Left renal cortex interstitium (tissue), 4 donors: Measurements from ENCODE around the gene GRIP1. TPM values are rescaled to one million over a fixed set of nuclear protein-coding genes. Genes with fewer than 3 reads are reported as not detected.

Source experiments
- DNase-seq, 4 donors: peaks; one replicate each; pipeline ENCODE4 v3.0.0-alpha.2; 2013; ENCODE audit warnings: low read depth in 4 of 4, low spot score in 2 of 4, missing footprints in 1 of 4
- polyA plus RNA-seq, 4 donors: library from polyadenylated mRNA; unstranded; fragments of 120-200 nt; gene quantifications; one replicate each; pipeline ENCODE4 v1.2.1, GENCODE V29; 2013; ENCODE audit not compliant: insufficient read length in 4 of 4

Gene GRIP1, protein sequence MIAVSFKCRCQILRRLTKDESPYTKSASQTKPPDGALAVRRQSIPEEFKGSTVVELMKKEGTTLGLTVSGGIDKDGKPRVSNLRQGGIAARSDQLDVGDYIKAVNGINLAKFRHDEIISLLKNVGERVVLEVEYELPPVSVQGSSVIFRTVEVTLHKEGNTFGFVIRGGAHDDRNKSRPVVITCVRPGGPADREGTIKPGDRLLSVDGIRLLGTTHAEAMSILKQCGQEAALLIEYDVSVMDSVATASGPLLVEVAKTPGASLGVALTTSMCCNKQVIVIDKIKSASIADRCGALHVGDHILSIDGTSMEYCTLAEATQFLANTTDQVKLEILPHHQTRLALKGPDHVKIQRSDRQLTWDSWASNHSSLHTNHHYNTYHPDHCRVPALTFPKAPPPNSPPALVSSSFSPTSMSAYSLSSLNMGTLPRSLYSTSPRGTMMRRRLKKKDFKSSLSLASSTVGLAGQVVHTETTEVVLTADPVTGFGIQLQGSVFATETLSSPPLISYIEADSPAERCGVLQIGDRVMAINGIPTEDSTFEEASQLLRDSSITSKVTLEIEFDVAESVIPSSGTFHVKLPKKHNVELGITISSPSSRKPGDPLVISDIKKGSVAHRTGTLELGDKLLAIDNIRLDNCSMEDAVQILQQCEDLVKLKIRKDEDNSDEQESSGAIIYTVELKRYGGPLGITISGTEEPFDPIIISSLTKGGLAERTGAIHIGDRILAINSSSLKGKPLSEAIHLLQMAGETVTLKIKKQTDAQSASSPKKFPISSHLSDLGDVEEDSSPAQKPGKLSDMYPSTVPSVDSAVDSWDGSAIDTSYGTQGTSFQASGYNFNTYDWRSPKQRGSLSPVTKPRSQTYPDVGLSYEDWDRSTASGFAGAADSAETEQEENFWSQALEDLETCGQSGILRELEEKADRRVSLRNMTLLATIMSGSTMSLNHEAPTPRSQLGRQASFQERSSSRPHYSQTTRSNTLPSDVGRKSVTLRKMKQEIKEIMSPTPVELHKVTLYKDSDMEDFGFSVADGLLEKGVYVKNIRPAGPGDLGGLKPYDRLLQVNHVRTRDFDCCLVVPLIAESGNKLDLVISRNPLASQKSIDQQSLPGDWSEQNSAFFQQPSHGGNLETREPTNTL
- polyA plus RNA-seq: 10 to 100 TPM; 22.2 to 28.3 (median 23.2) TPM

DNA sequence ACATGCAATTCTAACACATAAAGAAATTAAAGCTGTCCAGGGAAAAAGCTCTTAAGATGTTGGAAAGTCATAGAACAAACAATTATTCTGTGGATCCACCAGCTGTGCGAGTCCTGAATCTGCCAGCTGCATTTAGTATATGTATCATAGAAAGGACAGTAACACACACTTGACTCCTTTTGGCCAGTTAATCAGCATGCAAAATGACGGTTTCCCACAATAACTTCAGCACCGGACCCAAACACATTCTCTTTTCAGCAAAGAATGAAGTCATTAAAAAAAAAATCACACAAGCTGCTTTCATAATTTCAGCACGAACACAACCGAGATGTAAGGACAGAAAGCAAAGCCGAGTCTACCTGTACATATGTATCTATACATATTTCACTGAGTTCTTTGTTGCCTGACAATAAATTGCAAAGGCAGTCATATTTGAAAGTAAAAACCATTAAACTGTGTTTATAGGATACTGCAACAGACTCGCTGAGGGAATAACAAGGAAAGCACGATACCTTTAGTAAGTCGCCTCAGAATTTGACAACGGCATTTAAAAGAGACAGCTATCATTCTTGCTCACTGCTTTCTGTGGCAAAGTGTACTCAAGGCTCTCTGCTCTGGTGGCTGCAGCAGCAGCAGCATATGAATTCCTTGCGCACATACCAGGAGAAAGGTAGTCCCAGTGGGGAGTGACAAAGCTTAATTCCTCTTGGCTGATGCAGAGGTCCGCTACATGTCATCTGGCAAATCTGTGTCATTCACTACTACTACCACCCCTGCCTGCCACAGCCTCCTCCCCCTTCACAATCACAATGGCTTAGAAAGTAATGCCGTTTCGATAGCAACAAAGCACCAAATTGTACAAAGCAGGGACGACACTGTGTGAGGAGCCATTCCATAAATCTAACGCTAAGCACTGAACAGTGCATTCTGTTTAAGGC is at the start of gene GRIP1:
Gene GRIP1, minus strand, starts transcription at position 739 of the 938 bp plus-strand sequence. Its CDS starts 172 bp downstream, at position 567.
- no peak for DNase-seq

DNA sequence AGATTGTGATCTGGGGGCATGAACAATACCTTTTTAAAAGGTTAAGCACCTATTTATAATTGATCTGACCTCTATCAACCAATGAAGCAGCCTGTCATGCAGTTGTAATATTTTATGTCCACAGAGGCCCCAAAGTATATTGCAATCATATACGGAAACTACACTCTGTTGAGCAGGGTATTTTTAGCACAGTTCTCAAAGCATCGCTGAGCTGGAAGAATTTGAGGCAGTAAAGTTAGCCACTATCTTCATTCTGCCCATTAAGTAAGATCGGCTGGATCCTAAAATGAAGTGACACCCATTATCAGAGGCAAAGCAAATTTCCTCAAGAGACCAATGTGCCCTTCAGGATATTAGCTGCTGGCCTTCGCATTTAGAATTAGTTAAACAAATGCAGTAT is 47.7 kb upstream of the GRIP1 start:
- DNase-seq: no peak

DNA sequence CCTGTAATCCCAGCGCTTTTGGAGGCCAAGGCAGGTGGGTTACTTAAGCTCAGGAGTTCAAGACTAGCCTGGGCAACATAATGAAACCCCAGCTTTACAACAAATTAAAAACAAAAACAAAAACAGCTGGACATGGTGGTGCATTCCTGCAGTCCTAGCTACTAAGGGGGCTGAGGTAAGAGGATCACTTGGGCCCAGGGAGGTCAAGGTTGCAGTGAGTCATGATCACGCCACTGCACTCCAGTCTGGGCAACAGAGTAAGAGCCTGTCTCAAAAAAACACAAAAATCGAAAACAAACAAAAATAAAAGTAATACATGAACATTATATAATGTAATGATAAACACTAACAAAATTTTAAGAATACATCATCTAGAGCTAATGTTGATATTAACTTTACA is 46.2 kb upstream of the GRIP1 start:
- no peak for DNase-seq

DNA sequence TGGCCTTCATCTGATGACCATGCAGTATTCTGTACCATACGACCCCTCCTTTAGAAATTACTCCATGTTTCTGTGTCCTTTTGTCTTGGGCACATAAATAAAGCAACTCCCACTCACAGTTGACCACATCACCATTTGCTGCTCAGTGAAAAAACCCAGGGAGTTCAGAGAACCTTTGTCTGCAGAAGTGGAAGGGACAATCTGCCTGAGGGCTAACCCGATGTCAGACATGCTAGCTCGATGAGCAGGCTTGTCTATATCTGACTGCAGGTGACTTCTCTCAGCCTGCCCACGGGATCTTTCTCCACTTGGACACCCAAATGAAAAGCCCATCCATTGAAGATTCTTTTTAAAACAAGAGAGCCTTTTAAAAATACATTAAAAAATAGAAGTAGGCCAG is 45.7 kb upstream of the GRIP1 start:
- no peak for DNase-seq

DNA sequence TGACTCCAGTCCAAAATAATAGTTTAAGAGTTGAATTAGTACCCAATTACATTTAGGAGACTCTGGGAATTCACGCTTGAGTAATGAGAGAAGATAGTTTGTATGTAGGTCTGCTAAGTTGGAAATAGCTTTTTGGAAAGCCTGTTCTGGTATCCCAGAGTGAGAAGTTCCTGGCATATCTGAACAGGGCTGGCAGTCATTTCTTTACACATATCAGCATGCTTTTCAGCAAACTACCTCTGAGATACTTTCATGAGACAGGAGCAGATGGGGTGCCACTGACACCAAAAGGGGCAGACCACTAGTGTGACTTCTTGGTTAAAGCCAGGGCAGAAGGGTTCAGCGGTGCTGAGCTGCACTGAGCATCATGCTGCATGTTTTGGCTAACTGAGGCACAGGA is 45.1 kb upstream of the GRIP1 start:
- no peak for DNase-seq

DNA sequence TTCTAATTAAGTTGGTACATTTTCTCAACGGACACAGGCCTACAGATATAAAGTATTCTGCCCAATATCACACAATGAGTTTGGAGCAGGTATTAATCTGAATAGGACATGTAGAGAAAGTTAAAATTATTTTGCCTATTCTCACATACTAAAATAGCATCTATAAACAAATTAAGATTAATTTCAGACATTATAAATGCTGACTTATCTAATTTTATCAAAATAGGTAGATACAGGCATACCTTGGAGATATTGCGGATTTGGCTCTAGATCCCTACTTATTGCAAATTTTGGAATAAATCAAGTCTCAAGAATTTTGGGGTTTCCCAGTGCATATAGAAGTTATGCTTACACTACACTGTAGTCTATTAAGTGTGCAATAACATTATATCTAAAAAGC is 41.0 kb upstream of the GRIP1 start:
- no peak for DNase-seq

DNA sequence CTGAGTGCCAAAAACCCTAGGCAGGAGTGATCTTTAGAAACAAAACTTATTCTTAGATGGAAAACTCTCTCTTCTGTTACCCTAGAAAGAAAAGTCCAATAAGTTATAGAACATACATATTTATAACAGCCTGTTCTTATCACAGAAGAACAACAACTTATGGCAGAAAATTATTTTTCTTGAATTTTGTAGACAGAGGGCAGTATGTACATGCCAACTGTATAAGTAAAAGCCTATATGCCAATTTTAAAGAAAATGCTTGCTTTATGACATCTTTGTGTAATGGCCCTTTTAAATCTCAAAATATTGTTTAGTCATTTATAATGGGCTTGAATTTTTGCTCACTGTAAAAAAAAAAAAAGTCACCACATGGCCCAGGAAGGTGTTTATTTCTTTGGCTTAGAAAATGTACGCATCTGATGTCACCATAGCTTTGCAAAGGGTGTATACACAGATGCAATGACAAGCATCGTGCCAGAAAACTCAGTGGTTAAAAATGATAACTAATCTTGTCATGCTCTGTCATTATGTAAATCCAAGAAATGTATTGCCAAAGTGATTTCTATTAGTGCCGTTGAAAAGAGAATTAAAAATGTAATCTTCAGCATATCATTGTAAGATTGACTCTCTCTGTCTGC is 38.3 kb upstream of the GRIP1 start:
- no peak for DNase-seq

DNA sequence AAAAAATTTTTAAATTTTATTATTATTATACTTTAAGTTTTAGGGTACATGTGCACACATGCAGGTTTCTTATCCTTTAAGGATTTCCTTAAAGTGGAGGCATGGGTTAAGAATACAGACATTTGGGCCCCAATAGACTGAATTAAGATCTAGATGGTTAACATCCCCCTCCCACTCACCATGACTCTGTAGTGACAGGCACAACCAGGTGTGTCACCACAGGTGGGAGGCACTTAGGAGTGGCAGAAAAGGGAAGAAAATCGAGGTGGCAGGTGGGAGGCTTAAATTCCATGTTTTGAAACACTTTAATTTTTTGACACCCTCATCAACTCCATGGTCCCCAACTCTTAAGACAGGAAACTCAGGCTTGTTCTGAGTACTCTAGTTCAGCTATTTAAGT is 37.6 kb upstream of the GRIP1 start:
- DNase-seq: no peak

DNA sequence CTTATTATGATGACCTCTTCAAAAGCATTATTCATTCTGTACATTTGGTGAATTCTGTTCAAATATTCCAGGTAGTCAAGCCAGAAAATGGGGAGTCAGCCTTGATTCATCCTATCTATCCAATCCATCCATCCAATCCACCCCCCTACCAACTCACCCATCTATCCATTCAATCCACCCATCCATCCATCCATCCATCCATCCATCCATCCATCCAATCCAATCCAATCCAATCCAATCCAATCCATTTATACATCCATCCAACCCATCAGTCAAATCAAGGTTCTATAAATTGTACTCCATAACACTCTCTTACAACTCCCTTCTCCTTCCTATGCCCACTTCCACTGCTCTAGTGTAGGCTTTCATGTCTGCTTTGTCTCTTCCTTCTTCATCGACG is 35.8 kb upstream of the GRIP1 start:
- DNase-seq: no peak

DNA sequence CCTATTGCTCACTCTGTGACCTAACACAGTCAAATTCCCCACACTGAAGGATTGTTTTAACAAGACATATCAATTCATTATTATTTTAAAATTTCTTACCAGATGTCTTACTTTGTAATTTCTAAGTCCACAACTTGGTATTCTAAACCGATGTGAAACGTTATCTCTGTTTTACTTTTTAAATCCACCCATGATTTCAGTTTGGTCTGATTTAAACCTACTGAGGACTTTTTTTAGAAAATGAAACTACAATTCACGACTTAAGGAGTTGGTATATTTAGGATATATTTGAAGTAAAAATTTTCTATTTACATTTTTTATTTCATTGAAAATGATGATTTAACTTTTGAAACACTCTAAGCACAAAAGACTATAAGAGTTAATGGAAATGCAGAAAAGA is 35.1 kb upstream of the GRIP1 start:
- no peak for DNase-seq

DNA sequence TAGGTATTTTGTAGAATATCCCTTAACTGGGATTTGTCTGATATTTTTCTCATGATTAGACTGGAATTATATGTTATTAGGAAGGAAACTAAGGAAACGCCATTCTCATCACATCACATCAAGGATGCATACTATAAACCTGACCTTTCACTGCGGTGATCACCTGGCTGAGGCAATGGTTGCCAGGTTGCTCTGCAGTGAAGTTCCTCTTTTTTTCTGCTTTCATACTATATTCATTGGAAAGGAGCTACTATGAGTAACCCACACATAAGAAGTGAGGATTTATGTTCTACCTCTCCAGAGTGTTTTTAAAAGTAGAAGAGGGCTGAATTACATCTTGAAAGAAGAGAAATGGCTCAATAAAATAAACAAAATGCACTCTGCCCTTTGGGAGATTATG is 31.0 kb upstream of the GRIP1 start:
- no peak for DNase-seq

DNA sequence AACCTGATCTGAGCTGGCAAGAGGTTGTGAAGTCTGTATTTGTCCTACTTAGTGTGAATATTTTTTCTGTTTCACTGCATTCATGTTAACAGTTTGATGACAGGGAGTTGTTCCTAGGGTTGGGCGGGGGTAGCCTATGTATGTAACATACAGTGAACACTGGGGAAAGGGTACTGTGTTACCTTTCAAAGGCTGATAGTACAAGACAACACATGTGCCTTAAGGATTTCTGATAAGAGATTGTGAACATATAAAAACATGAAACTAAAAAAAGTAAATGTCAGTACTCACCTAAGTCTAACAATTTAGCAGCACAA is 30.5 kb upstream of the GRIP1 start:
- DNase-seq: no peak

DNA sequence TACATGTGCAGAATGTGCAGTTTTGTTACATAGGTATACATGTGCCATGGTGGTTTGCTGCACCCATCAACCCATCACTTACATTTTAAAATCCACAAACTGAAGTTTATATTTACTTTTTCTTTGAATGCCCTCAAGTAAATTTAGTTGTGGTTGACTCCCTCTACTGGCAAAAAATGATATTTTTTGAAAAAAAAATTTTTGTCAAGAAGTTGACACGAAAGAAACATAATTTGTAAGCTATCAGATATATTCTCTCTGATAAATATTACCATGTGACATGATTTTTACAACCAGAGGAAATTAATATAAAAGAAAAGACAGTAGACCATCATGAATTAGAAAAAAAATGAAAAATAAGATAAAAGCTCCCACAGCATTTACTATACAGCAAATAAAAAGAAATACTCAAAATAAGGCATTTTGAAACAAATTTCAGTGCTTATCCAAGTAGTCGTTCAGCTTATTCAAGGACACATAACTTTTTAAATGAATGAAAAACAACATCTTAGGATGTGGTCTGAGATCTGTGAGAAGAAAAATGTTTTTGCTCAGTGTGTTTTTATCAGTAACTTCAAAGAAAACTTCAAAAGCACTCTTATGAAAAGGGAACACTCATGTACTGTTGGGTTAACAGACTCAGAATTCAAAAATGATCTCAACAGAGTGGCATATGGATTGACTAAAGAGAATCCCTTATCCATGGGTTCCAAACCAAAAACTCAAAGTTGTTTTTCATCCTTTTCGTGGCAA is 30.0 kb upstream of the GRIP1 start:
- DNase-seq: no peak

DNA sequence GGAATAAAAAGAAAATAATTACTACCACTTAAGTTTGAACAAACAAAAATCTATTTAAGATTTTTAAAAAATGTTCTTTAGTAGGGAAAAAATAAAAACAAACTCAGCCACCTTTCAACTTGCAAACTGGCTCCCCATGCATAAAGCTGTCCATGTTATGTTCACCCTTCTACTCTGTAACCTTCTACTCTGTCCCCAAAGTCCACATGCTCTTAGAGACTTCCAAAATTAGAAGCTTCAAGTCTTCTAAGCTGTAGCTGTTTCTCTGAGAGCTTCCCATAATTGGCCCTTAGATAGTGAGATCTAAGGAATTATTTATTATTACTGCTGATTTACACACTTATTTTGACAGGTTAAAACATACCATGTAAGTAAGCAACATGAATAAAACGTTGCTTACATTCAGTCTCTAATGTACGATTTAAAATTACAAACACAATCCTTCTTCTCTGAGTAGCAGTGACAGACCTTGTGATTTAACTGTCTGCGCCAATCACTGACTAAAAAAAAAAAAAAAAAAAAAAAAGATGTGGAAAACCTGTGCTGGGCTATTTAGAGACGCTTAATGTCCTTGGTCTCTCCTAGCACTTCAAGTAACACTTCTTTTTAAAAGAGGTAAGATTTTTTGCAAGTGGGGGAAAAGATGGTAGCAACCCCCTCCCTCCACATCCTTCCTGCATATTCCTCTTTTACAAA is 28.3 kb upstream of the GRIP1 start:
- DNase-seq: no peak

DNA sequence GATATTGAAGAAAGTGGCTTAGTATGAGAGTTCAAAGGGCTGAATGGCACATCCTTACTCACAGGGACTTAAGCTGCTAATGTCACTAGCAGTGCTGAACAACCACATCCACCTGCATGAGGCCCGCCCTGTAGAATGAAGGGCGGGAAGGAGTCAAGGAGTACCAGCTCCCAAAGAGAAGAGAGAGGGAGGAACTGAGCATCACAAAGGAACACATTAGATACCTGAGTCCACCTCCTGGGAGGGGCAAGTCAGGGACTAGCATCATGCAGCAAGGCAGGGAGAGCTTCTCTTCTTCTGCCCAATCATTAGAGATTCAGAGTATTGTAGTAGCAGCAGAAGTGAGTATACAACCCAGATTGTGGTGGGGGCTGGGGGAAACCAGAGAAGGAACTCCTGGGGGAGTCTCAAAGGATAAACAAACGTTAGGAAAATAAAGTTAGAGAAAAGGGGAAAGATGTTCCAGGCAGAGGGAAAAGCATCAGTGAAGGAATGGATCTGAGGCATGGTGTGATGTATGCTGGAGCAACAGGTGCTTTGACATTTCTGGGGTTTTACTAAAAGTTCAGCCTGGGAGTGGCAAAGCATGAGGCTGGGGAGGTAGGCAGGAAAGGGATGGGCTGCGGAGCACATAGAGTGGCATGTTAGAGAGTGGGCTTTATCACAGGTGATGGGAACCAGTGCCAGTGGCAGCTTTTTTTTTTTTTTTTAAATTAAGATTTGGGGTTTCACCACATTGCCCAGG is 21.0 kb upstream of the GRIP1 start:
- no peak for DNase-seq

DNA sequence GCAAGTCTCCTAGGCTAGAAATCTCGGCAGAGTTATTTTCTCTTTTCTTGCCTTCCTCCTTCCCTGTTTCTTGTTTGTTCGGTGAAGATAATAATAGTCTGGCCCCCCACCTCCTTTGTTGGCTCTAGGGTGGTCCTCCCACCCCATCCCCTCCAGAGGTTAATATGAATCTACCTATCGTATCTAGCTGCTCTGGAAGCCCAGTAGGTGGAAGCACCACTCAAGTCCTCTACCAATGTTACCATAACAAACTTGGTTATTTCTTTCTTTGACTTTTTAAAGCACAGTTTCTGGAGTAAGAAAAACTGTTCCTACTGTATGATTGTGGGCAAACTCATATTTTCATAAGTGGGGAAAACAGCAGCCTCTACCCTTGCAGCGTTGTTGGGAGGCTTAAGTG is 19.7 kb upstream of the GRIP1 start:
- DNase-seq: no peak

DNA sequence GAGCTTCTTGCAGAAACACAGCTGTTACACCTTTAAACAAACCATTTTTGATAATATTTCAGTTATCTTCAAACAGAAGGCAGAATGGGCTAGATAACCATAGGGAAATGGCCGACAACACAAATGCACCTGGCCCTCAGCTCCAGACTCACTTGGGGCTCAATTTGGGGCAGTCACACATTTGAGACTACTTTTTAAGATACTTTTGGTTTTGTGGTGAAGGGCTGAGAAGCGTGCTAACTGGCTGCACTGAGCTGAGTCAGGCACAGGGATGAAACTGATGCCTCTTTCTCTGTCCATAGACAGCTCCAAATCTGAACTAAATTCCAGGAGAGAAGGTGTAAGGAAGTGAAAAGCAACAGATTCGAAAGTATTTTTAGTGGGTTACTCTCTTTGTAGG is 18.5 kb upstream of the GRIP1 start:
- DNase-seq: no peak
